ENCODE data around the gene SSBP3. TPM values are rescaled to one million over a fixed set of nuclear protein-coding genes. Genes with fewer than 3 reads are reported as not detected.

Gene SSBP3
- total and polyA plus RNA-seq, 2 experiments from 2014 or later = 47.4 to 68.6 TPM

GRCh38 chr1:54292002-54292911 lies 113.9 kb downstream of the SSBP3 start (continued):
- TF ChIP-seq ZNF462 (CRISPR knock-in tag; IDR thresholded peaks at IDR 0.05) (no peak), STAT1 (IDR thresholded peaks at IDR 0.05; ENCODE audit: unreplicated experiment) (no peak), NANOG (IDR thresholded peaks at IDR 0.05; ENCODE audit: borderline replicate concordance) (no peak), JUNB (IDR thresholded peaks at IDR 0.05; ENCODE audit: unreplicated experiment) (no peak), REST (IDR thresholded peaks at IDR 0.05; ENCODE audit: unreplicated experiment) (no peak)
